GM21526 (cell line): ENCODE results near the gene ZNF107.
A peak's percentile ranks its signal among the peaks of the same experiment; 100 is the strongest.

ENCODE experiments used
- ATAC-seq: cut with Tn5 transposase; IDR thresholded peaks from one replicate; pipeline ENCODE4 v1.9.1; 2021; ENCODE audit warnings: moderate library complexity; ENCODE audit not compliant: unreplicated experiment, low FRiP score

The ZNF107 gene

DNA sequence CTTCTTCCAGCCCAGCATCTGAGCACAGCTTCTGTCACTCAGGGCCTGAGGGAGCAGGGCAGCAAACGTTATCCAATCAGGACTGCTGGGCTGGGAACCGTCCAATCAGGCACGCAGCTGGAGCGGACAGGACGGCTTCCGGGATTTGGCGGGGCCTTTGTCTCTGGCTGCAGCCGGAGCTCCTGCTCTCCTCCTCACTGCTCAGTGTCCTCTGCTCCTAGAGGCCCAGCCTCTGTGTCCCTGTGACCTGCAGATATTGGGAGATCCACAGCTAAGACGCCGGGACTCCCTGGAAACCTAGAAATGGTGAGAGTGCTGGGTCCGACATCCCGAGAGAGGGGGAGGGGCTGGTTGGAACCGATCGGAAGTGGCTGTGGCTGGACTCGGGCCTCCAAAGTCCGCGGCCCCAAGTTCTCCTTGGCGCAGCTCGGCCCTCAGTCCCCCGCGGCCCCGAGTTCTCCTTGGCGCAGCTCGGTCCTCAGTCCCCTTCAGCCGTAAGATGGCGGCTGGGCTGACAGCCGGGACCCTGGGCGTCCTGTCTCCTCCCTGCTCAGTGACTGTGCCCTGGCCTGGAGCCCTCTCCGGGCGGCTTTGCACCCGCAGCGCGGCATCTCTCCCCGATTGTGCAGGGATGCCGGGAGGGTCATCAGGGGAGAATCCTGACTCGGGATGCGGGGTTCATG lies at the start of gene ZNF107:
Gene ZNF107 (plus strand): TSS at position 154 of the 683 bp plus-strand sequence. CDS start 150 bp downstream, at position 304.
- peak; percentile 99 for ATAC-seq

DNA sequence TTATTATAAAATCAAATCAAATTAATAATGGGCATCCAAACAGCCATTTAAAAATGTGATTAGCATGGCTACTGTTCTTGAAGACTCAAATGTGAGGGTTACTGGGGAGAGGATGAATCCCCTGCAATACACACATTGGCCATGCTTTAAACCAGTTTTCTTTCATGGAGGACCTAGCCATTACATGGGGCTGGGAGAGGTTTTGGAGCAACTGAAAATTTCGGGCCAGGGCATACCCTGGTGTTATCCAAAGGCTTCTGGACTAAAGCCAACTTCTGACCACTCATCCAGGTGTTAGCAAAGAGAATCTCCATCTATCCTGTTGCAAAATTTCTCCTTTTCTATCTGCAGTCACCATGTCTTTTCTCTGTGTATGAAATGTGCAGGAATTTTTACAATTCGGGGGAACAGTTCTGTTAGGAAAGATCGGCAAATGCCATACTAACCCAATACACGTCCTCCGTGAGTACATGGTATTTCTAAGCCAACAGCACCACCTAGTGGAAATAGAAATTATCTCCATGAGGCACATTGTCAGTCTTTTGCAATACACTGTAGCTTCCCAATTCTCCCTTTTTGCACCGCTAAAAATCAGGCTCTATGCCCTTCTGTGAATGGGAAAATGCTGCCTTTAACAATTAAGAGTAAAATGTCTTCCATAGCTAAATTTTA lies 47.0 kb upstream of the ZNF107 start:
- ATAC-seq = no peak

DNA sequence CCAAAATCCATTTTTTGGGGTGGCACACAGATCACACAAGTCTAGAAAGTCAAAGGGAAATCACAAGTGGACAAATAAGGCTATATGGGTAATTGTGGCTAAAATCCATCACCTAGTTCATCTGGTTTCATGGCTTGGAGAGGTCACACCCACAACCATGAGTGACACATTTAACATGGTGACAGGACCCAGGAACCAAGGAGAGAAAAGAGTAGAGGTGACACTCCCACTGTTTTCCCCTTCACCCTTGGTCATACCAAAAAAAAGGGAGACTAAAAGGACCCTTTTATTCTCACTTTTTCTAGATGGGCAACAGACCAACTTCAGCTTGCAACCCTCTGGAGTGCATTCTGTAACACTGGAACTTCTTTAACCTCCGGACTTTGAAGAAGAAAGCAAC lies 46.2 kb upstream of the ZNF107 start:
- ATAC-seq = no peak

DNA sequence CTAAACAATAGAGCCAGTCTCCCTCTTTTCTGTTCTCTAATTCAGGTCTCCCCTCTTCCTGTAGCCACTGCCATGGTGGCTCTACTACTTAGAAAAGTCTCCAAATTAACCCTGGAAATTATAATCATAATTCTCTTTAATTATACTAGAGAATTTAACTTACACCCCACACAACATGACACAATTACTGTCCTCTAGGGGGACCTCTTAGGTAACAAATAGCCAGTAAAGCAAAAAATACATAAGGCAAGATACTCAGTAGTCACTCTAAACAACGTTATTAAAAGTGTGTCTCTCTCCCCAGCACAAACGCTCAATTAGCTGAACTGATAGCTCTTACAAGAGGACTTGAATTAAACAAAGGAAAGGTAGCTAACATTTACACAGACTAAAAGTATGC lies 44.3 kb upstream of the ZNF107 start:
- no peak for ATAC-seq

DNA sequence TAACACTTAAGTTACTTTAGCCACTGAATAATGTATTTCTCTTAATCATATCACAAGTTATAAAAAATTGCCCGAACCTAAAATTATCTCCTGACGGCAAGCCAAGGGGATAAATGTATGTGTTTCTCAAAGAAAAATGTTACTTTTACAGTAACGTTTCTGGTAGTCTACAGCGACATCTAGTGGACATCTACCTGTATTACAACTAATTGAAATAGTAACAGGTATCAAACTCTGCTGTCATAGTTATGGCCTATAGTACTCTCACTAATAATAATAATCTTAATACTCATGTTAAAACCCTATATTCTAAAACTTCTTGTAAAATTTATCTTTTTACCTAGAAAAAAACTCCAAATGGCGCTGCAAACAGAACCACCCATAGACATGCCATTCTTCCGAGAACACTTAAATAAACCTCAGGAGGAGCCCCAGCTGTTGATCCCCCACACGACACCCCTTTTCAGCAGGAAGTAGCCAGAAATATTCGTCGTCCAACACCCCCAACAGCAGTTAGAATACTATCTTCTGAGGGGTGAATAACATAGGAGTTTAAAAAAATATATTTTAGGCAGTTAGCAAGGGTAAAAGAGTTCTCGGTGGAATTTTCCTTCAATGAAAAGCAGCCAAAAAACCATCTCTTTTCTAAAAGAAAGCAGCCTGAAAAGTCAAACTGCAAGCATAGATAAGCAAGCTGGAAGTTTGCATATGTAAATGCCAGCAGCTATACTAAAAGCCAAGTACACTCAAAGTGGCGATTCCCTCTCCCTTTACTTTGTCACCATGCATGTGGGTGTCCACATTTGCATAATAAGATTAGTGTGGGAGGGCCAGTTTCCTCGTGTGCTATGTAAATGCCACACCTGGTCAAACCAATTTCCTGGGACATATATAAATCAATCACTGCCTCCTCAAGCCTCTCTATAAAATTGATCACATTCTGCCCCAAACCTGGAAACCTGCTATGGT lies 40.5 kb upstream of the ZNF107 start:
- no peak for ATAC-seq

DNA sequence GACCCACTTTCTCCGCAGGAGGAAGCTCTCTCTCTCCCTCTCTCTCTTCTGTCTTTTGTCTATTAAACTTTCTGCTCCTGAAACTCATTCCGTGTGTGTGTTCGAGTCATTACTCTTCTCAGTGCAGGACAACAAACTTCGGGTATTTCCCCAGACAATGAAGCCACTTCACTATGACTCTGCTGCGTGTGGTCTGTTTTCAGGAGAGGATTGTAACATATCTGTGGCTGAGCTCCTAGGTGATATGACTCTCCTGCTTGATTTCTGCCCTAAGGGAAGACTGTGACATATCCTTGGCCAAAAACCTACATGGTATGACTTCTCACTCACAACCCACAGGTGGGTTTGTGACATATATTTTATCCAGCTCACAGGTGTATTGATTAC lies 39.9 kb upstream of the ZNF107 start:
- ATAC-seq = no peak

DNA sequence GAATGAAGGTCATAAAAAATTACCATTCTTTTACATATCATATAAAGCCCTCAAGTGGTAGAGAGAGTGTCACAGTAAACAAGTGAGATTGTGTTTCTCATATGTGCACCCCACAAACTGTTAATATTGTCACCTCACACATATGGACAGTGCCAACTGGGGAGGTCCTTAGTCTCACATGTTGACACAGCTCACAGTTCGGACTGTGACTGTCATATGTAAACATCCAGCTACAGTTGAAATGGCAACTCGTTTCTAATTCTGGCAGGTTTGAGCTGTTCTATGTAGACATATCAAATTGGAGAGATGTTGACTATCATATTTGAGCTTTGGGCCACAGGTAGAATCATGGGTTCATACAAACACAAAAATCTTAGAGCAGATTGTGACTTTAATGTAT lies 39.4 kb upstream of the ZNF107 start:
- ATAC-seq = no peak

DNA sequence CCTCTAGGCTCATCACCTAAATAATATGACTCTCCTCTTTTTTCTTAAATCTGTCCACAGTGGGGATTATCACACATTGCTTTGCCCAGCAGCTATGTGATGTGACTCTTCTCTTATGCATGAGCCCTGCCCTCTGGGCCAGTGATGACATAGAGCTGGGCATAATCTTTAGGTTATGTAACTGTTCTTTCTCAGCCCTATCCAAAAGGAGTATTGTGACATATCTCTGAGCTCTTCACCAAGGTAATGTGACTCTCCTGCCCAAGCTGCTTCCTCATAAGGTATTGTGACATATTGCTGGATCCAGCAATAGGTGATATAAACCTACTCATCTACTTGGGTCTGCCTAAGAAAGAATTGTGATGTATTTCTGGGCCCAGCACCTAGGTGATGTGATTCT lies 37.7 kb upstream of the ZNF107 start:
- no peak for ATAC-seq

DNA sequence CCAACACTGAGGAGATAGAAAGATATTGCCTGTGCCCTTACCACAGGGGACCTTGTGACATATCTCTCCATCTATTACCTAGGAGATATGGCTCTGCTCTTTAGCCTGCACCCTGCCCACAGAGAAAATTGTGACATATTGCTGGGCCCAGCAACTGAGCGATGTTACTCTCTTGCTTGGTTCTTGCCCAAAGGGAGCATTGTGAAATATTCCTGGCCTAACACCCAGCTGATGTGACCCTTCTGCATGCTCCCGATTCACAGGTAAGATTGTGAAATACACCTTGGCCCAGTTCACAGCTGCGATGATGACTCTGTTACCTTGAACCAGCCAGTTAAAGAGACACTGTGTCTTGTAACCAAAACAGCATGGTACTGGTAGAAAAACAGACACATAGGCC lies 37.2 kb upstream of the ZNF107 start:
- no peak for ATAC-seq

DNA sequence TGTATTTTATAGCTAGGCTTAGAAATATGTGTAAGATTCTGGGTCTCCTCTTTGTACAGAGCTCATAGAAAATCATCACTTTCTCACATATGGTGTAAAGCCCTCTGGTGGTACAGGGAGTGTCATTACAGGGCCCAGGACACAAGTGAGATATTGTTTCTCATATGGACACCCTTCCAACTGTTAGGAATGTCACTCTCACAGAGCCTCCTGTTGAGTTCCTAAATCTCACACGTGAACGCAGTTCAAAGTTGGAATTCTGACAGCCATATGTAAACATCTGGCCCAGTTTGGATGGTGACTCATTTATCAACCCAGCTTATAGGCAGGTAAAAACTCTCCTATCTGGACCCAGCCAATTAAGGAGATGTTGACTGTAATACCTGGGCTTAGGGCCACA lies 35.4 kb upstream of the ZNF107 start:
- ATAC-seq = no peak

DNA sequence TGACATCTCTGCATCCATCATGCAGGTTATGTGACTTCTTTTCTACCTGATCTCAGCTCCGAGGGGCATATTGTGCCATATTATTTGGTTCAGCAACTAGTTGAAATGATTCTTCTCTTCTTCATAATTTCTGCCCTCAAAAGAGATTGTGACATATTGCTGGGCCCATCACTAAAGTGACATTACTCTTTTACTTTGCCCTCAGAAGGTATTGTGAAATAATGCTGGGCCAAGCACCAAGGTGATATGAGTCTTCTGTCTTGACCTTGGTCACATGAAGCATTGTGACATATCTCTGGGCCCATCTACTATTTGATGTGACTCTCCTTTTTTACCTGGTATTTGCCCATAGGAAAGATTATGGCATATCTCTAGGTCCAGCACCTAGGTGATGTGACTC lies 33.9 kb upstream of the ZNF107 start:
- ATAC-seq = no peak

DNA sequence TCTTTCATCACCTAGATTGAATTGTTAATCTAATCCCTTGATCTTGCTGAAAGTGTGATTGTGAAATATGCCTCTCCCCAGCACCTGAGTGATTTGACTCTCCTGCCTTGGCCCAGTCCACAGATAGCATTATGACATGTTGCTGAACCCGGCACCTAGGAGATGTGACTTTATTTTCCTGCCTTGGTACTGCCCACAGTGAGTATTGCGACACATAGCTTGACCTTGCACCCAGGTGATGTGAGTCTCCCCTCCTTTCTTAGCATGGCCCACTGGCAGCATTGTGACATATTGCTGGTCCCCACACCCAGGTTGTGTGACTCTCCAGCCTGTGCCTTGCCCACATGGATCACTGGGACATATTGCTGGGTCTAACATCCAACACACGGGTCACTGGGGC lies 32.5 kb upstream of the ZNF107 start:
- no peak for ATAC-seq

DNA sequence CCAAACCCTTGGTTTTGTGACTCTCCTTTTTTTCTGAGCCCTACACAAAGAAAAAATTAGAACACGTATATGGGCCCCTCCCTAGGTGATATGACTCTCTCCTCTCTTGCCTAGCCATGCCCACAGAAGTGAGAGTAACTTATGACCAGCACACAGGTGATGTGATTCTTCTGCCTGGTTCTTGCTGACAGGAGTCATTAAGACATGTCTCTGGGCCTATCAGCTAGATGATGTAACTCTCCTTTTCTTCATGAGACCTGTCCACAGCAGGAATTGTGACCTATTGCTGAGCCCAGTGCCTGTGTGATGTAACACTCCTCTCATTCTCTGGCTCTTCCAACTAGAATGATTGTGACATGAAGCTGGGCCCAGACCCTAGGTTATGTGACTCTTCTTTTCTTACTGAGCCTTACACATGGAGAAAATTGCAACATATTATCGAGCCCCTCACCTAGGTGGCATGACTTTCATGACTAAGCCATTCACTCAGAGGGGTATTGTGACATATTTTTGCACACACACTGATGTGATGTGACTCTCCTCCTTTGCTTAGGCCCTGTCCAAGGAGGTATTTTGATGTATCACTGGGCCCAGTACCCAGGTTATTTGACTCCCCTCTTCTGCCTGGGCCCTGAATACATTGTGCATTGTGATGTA lies 31.4 kb upstream of the ZNF107 start:
- no peak for ATAC-seq

DNA sequence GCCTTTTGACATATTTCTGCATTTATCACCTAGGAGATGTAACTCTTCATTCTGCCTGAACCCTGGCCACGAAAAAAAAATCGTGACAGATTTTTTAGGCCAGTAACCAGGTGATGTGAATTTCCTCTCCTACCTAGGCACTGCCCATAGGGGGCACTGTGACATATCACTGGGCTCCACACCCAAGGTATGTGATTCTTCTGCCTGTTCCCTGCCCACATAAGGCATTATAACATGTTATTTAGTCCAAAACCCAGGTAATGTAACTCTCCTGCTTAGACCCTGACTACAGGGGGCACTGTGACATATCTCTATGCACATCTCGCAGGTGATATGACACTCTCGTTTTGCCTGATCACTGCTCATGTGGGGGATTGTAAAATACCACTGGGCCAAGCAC lies 29.5 kb upstream of the ZNF107 start:
- no peak for ATAC-seq

DNA sequence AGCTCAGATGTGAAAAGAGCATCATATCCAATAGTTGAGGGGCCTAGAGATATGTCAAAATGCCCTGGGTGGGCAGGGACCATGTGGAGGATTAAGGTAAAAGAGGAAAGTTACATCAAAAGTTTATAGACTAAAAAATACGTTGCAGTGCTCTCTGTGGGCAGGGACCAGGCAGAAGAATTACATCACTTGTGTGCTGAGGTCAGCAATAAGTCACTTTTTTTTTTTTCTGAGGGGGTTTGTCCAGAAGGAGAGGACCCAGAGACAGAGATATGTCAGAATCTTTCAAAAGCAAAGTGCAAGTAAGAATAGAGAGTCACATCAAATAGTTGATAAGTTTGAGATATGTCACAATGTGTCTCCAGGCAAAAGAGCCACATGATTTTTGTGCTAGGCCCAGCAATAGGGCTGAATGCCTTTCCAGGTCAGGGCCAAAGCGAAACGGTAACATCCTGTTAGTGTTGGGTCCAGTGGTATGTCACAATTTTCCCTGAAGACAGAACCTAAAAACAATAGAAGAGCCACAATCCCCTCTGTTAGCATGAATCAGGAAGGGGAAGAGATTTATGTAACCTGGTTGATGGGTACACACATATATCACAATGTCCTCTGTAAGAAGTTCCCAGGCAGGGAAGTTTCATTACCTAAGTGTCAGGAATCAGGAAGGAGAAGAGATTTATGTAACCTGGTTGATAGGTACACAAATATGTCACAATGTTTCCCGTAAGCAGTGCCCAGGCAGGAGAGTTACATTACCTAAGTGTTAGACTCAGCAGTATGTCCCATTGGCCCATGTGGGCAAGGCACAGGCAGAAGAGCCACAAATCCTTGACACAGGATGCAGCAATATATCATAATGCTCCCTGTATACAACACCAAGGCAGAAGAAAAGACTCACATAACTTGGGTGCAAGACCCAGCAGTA lies 28.1 kb upstream of the ZNF107 start:
- no peak for ATAC-seq

DNA sequence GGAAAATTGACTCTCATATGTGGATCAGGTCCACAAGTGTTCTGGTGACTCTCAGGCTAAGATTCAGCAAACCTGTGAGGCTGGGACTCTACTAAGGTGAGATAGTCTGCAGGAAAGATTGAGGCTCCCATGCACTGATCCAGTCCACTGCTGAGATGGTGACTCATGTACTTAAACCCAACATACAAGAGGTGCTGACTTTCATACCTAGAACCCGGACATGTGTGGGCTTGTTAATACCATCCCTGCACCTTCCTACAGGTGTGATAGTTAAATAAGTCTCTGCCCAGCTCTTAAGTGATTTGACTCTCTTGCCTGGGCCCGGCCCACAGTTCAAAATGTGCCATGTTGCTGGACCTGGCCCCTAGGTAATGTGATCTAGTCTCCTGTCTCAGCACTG lies 27.1 kb upstream of the ZNF107 start:
- ATAC-seq = no peak

DNA sequence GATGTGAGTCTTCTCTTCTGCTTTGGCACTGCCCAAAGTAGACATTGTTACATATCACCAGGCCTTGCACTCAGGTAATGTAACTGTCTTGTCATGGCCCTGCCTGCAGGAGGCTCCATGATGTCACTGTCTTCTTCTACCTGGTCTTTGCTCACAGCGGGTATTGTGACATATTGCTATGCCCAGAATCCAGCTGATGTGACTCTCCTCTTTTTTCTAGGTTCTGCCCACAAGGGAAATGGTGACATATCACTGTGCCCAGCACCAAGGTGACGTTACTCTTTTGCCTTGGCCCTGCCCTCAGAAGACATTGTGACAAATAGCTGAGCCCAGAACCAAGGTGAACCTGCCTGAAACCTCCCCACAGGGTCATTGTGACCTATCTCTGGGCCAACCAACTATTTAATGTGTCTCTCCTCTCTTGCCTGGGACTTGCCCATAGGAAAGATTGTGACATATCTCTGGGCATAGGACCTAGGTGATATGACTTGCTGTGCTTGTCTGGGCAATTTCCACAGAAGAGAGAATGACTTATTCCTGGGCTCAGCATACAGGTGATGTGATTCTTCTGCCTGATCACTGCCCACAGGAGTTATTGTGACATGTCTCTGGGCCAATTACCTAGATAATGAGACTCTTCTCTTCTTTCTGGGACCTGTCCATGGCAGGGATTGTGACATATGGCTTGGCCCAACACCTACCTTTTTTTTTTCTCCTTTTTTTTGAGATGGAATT lies 26.5 kb upstream of the ZNF107 start:
- ATAC-seq = no peak

DNA sequence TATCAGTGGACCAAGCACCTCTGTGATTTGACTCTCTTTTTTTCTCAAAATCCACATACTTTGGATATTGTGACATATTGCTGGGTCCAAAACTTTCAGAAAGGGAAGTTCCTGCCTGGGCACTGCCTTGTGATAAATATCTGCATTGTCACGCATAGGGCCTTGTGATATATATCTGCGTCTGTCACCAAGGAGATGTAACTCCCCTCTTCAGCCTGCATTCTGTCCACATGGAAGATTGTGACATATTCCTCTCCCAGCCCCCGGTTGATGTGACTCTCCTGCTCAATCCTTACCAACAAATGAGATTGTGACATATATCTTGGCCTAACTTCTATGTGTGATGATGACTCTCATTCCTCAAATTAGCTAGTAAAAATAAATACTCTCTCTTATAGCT lies 25.4 kb upstream of the ZNF107 start:
- no peak for ATAC-seq

DNA sequence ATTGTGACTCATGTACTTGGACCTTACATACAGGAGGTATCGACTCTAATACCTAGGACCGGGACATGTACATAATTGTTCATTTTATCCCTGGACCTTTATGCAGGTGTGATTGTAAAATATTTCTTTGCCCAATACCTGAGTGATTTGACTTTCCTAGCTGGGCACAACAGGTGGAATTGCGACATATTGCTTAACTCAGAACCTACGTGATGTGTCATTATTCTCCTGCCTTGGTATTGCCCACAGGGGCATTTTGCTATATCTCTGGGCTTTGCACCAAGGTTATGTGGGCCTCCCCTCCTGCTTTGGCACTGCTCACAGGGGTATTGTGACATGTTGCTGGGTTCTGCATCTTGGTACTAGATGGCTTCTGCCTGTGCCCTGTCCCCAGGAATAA lies 23.9 kb upstream of the ZNF107 start:
- no peak for ATAC-seq
